Ishikawa (cell line): Measurements from ENCODE around the gene LRRC74A.

Source experiments
- CEBPB ChIP-seq: IDR thresholded peaks from 2 replicates; pipeline ENCODE4 v1.6.1; 2012
- CREB1 ChIP-seq: IDR thresholded peaks from 2 replicates; pipeline ENCODE4 v1.6.1; 2012; ENCODE audit warnings: low read depth
- EGR1 ChIP-seq: IDR thresholded peaks from 2 replicates; pipeline ENCODE4 v1.6.1; 2012
- EP300 ChIP-seq: IDR thresholded peaks from 2 replicates; pipeline ENCODE4 v1.6.1; 2012; ENCODE audit warnings: borderline replicate concordance
- FOXM1 ChIP-seq: IDR thresholded peaks from 2 replicates; pipeline ENCODE4 v1.6.1; 2012; ENCODE audit warnings: low read depth, borderline replicate concordance
- NFIC ChIP-seq: IDR thresholded peaks from 2 replicates; pipeline ENCODE4 v1.6.1; 2012
- RAD21 ChIP-seq: IDR thresholded peaks from 2 replicates; pipeline ENCODE4 v1.6.1; 2012; ENCODE audit warnings: low read depth
- TAF1 ChIP-seq: IDR thresholded peaks from 2 replicates; pipeline ENCODE4 v1.6.1; 2012; ENCODE audit warnings: low read depth, mild to moderate bottlenecking
- TCF12 ChIP-seq: IDR thresholded peaks from 2 replicates; pipeline ENCODE4 v1.6.1; 2012; ENCODE audit warnings: low read depth
- TEAD4 ChIP-seq: IDR thresholded peaks from 2 replicates; pipeline ENCODE4 v1.6.1; 2012
- YY1 ChIP-seq: IDR thresholded peaks from 2 replicates; pipeline ENCODE4 v1.6.1; 2012; ENCODE audit warnings: low read depth
- ZBTB7A ChIP-seq: IDR thresholded peaks from 2 replicates; pipeline ENCODE4 v1.6.1; 2012; ENCODE audit warnings: low read depth
- TF ChIP-seq, protein P1 (sequence below): IDR thresholded peaks from 2 replicates; pipeline ENCODE4 v1.6.1; 2012
- TF ChIP-seq, protein P2 (sequence below): IDR thresholded peaks from 2 replicates; pipeline ENCODE4 v1.6.1; 2012; ENCODE audit warnings: low read depth, mild to moderate bottlenecking
- TF ChIP-seq, protein P3 (sequence below): IDR thresholded peaks from 2 replicates; pipeline ENCODE4 v1.6.1; 2012

The LRRC74A gene

GRCh38 chr14:76779221-76780057 is 46.8 kb upstream of the LRRC74A start:
- no peak for TF ChIP-seq ZBTB7A
- no peak for TF ChIP-seq FOXM1
- TF ChIP-seq, protein P1, sequence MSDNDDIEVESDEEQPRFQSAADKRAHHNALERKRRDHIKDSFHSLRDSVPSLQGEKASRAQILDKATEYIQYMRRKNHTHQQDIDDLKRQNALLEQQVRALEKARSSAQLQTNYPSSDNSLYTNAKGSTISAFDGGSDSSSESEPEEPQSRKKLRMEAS: no peak

DNA sequence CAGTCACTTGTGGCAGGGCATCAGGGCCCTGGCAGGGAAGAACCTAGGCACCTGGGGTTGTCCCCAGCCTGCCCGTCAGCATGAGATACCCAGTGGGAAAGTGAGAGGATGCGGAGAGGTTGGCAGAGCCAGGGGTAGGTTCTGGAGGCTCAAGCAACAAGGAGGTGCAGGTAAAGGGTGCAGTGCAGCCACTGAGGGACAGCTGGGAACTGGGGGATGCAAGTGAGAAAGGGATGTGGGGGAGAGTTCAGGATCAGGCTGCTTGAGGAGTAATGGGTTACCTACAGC is 46.2 kb upstream of the LRRC74A start:
- TF ChIP-seq ZBTB7A: no peak
- no peak for TF ChIP-seq EP300
- TF ChIP-seq, protein P2, sequence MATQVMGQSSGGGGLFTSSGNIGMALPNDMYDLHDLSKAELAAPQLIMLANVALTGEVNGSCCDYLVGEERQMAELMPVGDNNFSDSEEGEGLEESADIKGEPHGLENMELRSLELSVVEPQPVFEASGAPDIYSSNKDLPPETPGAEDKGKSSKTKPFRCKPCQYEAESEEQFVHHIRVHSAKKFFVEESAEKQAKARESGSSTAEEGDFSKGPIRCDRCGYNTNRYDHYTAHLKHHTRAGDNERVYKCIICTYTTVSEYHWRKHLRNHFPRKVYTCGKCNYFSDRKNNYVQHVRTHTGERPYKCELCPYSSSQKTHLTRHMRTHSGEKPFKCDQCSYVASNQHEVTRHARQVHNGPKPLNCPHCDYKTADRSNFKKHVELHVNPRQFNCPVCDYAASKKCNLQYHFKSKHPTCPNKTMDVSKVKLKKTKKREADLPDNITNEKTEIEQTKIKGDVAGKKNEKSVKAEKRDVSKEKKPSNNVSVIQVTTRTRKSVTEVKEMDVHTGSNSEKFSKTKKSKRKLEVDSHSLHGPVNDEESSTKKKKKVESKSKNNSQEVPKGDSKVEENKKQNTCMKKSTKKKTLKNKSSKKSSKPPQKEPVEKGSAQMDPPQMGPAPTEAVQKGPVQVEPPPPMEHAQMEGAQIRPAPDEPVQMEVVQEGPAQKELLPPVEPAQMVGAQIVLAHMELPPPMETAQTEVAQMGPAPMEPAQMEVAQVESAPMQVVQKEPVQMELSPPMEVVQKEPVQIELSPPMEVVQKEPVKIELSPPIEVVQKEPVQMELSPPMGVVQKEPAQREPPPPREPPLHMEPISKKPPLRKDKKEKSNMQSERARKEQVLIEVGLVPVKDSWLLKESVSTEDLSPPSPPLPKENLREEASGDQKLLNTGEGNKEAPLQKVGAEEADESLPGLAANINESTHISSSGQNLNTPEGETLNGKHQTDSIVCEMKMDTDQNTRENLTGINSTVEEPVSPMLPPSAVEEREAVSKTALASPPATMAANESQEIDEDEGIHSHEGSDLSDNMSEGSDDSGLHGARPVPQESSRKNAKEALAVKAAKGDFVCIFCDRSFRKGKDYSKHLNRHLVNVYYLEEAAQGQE: no peak
- TF ChIP-seq FOXM1: no peak
- no peak for TF ChIP-seq NFIC
- no peak for TF ChIP-seq YY1
- TF ChIP-seq, protein P1: no peak
- TF ChIP-seq EGR1: no peak
- TF ChIP-seq TAF1: no peak
- TF ChIP-seq CEBPB: no peak
- TF ChIP-seq, protein P3, sequence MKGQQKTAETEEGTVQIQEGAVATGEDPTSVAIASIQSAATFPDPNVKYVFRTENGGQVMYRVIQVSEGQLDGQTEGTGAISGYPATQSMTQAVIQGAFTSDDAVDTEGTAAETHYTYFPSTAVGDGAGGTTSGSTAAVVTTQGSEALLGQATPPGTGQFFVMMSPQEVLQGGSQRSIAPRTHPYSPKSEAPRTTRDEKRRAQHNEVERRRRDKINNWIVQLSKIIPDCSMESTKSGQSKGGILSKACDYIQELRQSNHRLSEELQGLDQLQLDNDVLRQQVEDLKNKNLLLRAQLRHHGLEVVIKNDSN: no peak
- TF ChIP-seq TEAD4: no peak
- no peak for TF ChIP-seq RAD21
- no peak for TF ChIP-seq TCF12
- TF ChIP-seq CREB1: no peak

GRCh38 chr14:76780360-76780759 is 45.8 kb upstream of the LRRC74A start:
- no peak for TF ChIP-seq CREB1
- TF ChIP-seq, protein P3: no peak
- no peak for TF ChIP-seq RAD21
- TF ChIP-seq ZBTB7A: no peak
- no peak for TF ChIP-seq YY1
- TF ChIP-seq EP300: no peak
- no peak for TF ChIP-seq TEAD4
- TF ChIP-seq, protein P2: no peak
- TF ChIP-seq TAF1: no peak
- TF ChIP-seq CEBPB: no peak
- no peak for TF ChIP-seq FOXM1
- TF ChIP-seq, protein P1: no peak
- no peak for TF ChIP-seq NFIC
- TF ChIP-seq TCF12: no peak
- TF ChIP-seq EGR1: no peak

- TF ChIP-seq TEAD4 (no peak), CEBPB (no peak), ZBTB7A (no peak), NFIC (no peak), EP300 (no peak), EGR1 (no peak), YY1 (no peak), CREB1 (no peak), TAF1 (no peak), FOXM1 (no peak), TCF12 (no peak), RAD21 (no peak)
- TF ChIP-seq, protein P3: no peak
- TF ChIP-seq, protein P1: no peak
- TF ChIP-seq, protein P2: no peak
These were observed 45.1 kb upstream of the LRRC74A start for GRCh38 chr14:76780875-76781647.
